ENCODE results near the gene C10orf53. TPM values are rescaled to one million over a fixed set of nuclear protein-coding genes. Genes with fewer than 3 reads are reported as not detected.
"Not testable (repeated sequence)": the region's sequence is repeated elsewhere in the genome, so short reads cannot be mapped to it uniquely, and the experiment has no call there.

The C10orf53 gene
- total RNA-seq, 2 experiments from 2014 or later, result not detected

GRCh38 chr10:49709934-49710333 is 30.5 kb downstream of the C10orf53 start:
- Mint-ChIP-seq H3K4me1 (ENCODE audit: low read depth) (no peaks in the 10 kb centered on the region), H3K4me3 (no peak overlapping the region), H3K9me3 (no peaks in the 10 kb centered on the region), H3K27ac (no peak overlapping the region), H3K36me3 (ENCODE audit: low read depth) (no peaks in the 10 kb centered on the region), H3K27me3 (ENCODE audit: low read depth) (peaks cover 13% of the 10 kb centered on the region)
- intact Hi-C loops (cut with micrococcal nuclease), result no loop called here
- CTCF ChIA-PET, result no interaction called here
- no peak for DNase-seq

DNA sequence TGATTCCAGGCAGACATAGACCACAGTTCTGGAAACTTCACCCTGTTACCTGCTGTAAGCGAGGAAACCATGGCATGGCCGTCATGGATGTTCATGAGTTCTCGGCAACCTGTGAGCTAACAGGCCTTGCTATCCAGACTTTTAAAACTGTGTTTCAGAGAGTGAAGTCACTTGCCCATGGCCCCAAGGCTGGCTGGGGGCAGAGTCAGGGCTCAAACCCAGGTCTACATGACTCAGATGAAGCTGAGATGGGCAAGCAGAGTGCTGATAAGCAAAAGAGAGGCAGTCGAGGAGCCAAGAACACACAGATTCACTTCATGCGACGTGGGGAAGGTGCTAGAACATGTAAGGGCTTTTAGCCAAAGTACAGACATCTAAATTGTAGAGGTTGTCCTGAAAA is 31.5 kb downstream of the C10orf53 start:
- no peaks in the 10 kb centered on the region for H3K36me3 Mint-ChIP-seq (ENCODE audit: low read depth)
- no peaks in the 10 kb centered on the region for H3K9me3 Mint-ChIP-seq
- no peak overlapping the region for H3K4me3 Mint-ChIP-seq
- intact Hi-C loops (cut with micrococcal nuclease), result no loop called here
- peaks cover 13% of the 10 kb centered on the region for H3K27me3 Mint-ChIP-seq (ENCODE audit: low read depth)
- H3K4me1 Mint-ChIP-seq (ENCODE audit: low read depth), result no peaks in the 10 kb centered on the region
- CTCF ChIA-PET, result no interaction called here
- no peak for DNase-seq
- no peak overlapping the region for H3K27ac Mint-ChIP-seq

GRCh38 chr10:49711481-49711880 is 32.0 kb downstream of the C10orf53 start:
- Mint-ChIP-seq H3K27me3 (ENCODE audit: low read depth) (peaks cover 13% of the 10 kb centered on the region), H3K9me3 (no peaks in the 10 kb centered on the region), H3K4me3 (no peak overlapping the region), H3K36me3 (ENCODE audit: low read depth) (no peaks in the 10 kb centered on the region), H3K27ac (no peak overlapping the region), H3K4me1 (ENCODE audit: low read depth) (no peaks in the 10 kb centered on the region)
- intact Hi-C loops (cut with micrococcal nuclease), result no loop called here
- DNase-seq, result no peak
- CTCF ChIA-PET, result no interaction called here

DNA sequence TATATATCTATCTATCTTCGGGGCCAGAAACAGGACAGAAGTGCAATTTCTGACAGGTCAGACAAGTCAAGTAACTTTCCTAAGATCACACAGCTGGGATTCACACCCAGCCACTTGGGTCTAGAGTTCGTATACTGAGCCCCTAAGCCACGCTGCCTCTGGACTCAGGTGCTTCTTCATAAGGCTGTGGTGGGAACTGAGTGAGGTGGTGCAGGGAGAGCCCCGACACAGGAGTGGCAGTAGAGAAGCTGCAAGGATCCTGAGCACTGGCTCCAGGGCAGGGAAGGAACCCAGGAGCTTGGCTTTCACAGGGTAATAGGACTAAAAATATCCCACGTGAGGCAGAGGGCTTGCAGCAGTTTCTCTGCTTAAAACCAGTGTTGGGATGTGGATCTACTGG is 33.8 kb downstream of the C10orf53 start:
- Mint-ChIP-seq H3K36me3 (ENCODE audit: low read depth) (no peaks in the 10 kb centered on the region), H3K27ac (no peak overlapping the region), H3K4me3 (no peak overlapping the region), H3K4me1 (ENCODE audit: low read depth) (no peaks in the 10 kb centered on the region), H3K9me3 (no peaks in the 10 kb centered on the region), H3K27me3 (ENCODE audit: low read depth) (peaks cover 16% of the 10 kb centered on the region)
- intact Hi-C loops (cut with micrococcal nuclease), result no loop called here
- DNase-seq, result no peak
- CTCF ChIA-PET, result interaction anchor here (0.6 kb wide), 1 partner anchor 30 kb away, joined by 3 read pairs; no protein-coding TSS in a partner anchor

DNA sequence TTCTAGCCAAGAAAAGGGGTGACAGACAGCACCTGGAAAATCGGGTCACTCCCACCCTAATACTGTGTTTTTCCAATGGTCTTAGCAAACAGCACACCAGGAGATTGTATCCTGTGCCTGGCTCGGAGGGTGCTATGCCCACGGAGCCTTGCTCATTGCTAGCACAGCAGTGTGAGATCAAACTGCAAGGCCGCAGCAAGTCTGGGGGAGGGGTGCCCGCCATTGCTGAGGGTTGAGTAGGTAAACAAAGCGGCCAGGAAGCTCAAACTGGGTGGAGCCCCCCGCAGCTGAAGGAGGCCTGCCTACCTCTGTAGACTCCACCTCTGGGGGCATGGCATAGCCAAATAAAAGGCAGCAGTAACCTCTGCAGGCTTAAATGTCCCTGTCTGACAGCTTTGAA is 35.7 kb downstream of the C10orf53 start:
- H3K4me3 Mint-ChIP-seq; DNase-seq; H3K36me3 Mint-ChIP-seq (ENCODE audit: low read depth); H3K4me1 Mint-ChIP-seq (ENCODE audit: low read depth); CTCF ChIA-PET; H3K27ac Mint-ChIP-seq; intact Hi-C loops (cut with micrococcal nuclease); H3K9me3 Mint-ChIP-seq: not testable (repeated sequence)
- peaks cover 12% of the 10 kb centered on the region for H3K27me3 Mint-ChIP-seq (ENCODE audit: low read depth)

- Mint-ChIP-seq H3K4me3 (no peak overlapping the region), H3K4me1 (ENCODE audit: low read depth) (no peaks in the 10 kb centered on the region), H3K27me3 (ENCODE audit: low read depth) (no peaks in the 10 kb centered on the region), H3K36me3 (ENCODE audit: low read depth) (no peaks in the 10 kb centered on the region), H3K9me3 (peaks cover 12% of the 10 kb centered on the region), H3K27ac (no peak overlapping the region)
- DNase-seq, result no peak
- CTCF ChIA-PET, result no interaction called here
- intact Hi-C loops (cut with micrococcal nuclease), result no loop called here
Observed at GRCh38 chr10:49726593-49726992, 47.1 kb downstream of the C10orf53 start.

DNA sequence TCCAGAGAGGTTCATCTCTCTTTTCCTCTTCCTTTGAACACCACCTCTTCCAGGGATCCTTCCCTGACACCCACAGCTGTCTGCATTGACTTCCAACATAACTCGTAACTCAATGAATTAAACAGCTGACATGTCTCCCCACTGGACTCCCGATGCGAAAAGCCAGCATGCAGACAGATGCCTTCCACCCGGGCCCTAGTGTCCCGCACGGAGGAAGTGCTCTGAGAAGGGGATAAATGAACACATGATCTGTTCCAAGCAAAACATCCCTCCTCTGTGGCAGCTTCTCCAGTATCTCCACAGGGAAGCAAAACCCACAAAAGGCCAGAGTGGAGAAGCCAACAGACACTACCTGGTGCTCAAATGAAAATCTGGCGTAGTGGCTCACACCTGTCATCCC is 54.4 kb downstream of the C10orf53 start:
- DNase-seq, result no peak
- CTCF ChIA-PET, result no interaction called here
- no peak overlapping the region for H3K4me3 Mint-ChIP-seq
- intact Hi-C loops (cut with micrococcal nuclease), result no loop called here
- no peaks in the 10 kb centered on the region for H3K9me3 Mint-ChIP-seq
- H3K27ac Mint-ChIP-seq, result no peak overlapping the region
- H3K36me3 Mint-ChIP-seq (ENCODE audit: low read depth), result no peaks in the 10 kb centered on the region
- no peaks in the 10 kb centered on the region for H3K4me1 Mint-ChIP-seq (ENCODE audit: low read depth)
- no peaks in the 10 kb centered on the region for H3K27me3 Mint-ChIP-seq (ENCODE audit: low read depth)

DNA sequence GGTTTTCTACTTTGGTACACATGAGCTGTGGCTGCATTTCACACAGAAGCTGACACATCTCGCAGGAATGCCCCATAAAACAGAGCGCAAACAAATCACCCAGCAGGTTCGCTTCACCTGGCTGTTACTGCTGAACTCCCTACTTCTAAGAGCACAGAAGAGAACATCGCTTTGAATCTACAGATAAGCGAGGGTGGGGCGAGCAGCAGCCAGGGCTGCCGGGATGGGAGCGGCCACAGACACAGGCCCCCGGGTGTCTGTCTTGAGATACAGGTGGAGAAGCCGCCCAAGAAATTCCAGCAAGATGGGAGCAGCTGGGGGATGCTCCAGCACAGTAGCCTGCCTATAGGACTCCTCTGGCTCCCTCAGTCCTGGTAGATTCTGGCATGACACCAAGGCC is 55.2 kb downstream of the C10orf53 start:
- intact Hi-C loops (cut with micrococcal nuclease), result no loop called here
- Mint-ChIP-seq H3K27me3 (ENCODE audit: low read depth) (no peaks in the 10 kb centered on the region), H3K36me3 (ENCODE audit: low read depth) (no peaks in the 10 kb centered on the region), H3K9me3 (no peaks in the 10 kb centered on the region), H3K27ac (no peak overlapping the region), H3K4me3 (no peak overlapping the region), H3K4me1 (ENCODE audit: low read depth) (no peaks in the 10 kb centered on the region)
- CTCF ChIA-PET, result no interaction called here
- DNase-seq, result no peak

GRCh38 chr10:49735161-49735560 is 55.7 kb downstream of the C10orf53 start:
- H3K4me1 Mint-ChIP-seq (ENCODE audit: low read depth), result no peaks in the 10 kb centered on the region
- DNase-seq, result no peak
- H3K36me3 Mint-ChIP-seq (ENCODE audit: low read depth), result no peaks in the 10 kb centered on the region
- no peak overlapping the region for H3K27ac Mint-ChIP-seq
- H3K9me3 Mint-ChIP-seq, result no peaks in the 10 kb centered on the region
- CTCF ChIA-PET, result no interaction called here
- intact Hi-C loops (cut with micrococcal nuclease), result no loop called here
- no peaks in the 10 kb centered on the region for H3K27me3 Mint-ChIP-seq (ENCODE audit: low read depth)
- no peak overlapping the region for H3K4me3 Mint-ChIP-seq

GRCh38 chr10:49735848-49736563 is 56.6 kb downstream of the C10orf53 start:
- Mint-ChIP-seq H3K36me3 (ENCODE audit: low read depth) (no peaks in the 10 kb centered on the region), H3K4me3 (no peak overlapping the region), H3K9me3 (no peaks in the 10 kb centered on the region), H3K4me1 (ENCODE audit: low read depth) (no peaks in the 10 kb centered on the region), H3K27ac (no peak overlapping the region), H3K27me3 (ENCODE audit: low read depth) (no peaks in the 10 kb centered on the region)
- no peak for DNase-seq
- intact Hi-C loops (cut with micrococcal nuclease), result no loop called here
- CTCF ChIA-PET, result no interaction called here

DNA sequence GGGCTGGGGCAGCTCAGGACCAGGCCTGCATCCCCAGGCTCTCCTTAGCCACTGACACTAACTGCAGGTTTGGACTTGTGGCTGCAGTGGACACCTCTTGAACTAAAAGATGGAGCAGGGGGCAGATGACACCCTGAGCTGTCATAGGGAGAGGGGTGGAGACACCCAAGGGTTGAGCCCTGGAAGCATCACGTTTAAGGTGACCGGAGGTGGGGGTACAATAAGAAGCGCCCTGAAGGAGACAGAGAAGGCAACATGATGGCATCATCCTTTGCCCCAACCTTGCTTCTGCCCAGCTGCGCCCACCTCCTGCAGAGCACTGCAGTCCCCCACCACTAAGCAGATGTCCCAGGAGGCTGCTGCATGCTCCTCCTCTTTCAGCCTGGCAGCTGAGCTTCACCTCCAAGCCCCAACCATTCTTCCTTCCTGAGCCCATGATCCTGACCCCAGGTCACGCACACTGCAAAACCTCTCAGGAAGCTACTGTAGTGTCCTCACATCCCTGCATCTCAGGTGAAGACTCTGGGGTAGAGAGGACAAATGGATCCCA is 57.2 kb downstream of the C10orf53 start:
- Mint-ChIP-seq H3K27ac (no peak overlapping the region), H3K9me3 (no peaks in the 10 kb centered on the region), H3K36me3 (ENCODE audit: low read depth) (no peaks in the 10 kb centered on the region), H3K27me3 (ENCODE audit: low read depth) (no peaks in the 10 kb centered on the region), H3K4me1 (ENCODE audit: low read depth) (no peaks in the 10 kb centered on the region), H3K4me3 (no peak overlapping the region)
- intact Hi-C loops (cut with micrococcal nuclease), result no loop called here
- no peak for DNase-seq
- CTCF ChIA-PET, result no interaction called here

- intact Hi-C loops (cut with micrococcal nuclease), result no loop called here
- H3K4me1 Mint-ChIP-seq (ENCODE audit: low read depth), result no peaks in the 10 kb centered on the region
- CTCF ChIA-PET, result interaction anchor here (0.6 kb wide), 1 partner anchor 12 kb away, joined by 3 read pairs; no protein-coding TSS in a partner anchor
- no peak for DNase-seq
- no peaks in the 10 kb centered on the region for H3K9me3 Mint-ChIP-seq
- no peak overlapping the region for H3K27ac Mint-ChIP-seq
- H3K27me3 Mint-ChIP-seq (ENCODE audit: low read depth), result no peaks in the 10 kb centered on the region
- H3K4me3 Mint-ChIP-seq, result no peak overlapping the region
- H3K36me3 Mint-ChIP-seq (ENCODE audit: low read depth), result no peaks in the 10 kb centered on the region
Observed at GRCh38 chr10:49737474-49738201, 58.2 kb downstream of the C10orf53 start.
